HUDEP-2 (cell line): ENCODE data around the gene SEPTIN14.
"Not testable (repeated sequence)": the region's sequence is repeated elsewhere in the genome, so short reads cannot be mapped to it uniquely, and the experiment has no call there.

Experiments
- DNase-seq, 76 experiments: peaks; one replicate each; lab custom pipeline; 2025; ENCODE audit not compliant: unreplicated experiment in 76 of 76; lab: John Stamatoyannopoulos, UW

The SEPTIN14 gene

DNA sequence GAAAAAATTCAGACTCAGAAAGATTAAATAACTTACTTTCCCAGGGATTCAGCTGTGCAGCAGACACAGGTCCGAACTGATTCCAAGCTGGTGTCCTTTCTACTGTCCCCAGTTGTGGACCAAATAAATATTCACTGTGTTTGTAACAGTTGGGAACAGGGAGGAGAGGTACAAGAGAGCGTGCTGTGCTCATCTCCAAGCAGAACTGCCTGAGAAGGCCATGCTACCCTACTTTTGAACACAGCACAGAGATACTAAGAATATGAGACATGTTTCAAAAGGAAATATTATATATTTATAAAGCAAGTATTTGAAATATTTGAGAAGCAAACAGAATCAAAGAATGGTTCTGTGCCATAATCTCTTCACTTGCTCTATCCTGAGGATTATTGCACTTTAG lies at the start of gene SEPTIN14:
SEPTIN14 (minus strand) TSS at position 101 of the 400 bp plus-strand sequence. CDS start 756 bp downstream, outside the sequence.
- DNase-seq, result not testable (repeated sequence)

DNA sequence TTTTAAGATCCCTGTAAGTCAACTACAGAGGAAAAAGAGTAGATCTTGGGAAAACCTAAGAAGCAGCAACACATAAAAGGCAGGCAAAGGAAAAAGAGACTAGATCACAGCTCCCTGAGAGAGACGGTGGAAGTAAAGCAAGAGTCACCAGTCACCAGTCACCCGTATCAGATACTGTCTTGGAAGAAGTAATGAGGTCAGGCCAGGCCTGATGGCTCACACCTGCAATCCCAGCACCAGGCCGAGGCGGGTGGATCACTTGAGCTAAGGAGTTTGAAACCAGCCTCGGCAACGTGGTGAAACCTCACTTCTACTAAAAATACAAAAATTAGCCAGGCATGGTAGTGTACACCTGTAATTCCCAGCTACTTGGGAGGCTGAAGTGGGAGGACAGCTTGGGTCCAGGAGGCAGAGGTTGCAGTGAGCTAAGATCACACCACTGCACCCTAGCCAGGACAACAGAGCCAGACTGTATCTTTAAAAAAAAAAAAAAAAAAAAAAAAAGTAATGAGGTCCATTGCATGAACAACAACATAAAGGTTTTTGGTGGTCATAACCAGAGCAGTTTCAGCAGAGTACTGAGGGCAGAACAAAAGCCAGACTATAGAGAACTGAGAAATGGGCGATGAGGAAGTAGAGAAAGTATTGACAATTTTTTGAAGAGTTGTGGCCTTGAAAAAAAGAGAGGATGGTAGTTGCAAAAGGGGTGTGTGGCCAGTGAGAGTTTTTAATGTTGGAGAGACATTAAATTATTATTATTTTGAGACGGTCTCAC lies 41.6 kb upstream of the SEPTIN14 start:
- no peak for DNase-seq

DNA sequence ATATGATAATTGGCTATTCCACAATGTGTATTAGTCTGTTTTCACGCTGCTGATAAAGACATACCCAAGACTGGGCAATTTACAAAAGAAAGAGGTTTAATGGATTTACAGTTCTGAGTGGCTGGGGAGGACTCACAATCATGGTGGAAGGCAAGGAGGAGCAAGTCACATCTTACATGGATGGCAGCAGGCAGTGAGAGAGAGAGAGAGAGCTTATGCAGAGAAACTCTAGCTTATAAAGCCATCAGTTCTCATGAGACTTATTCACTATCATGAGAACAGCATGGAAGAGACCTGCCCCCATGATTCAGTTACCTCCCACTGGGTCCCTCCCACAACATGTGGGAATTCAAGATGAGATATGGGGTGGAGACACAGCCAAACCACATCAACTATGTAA lies 38.5 kb upstream of the SEPTIN14 start:
- DNase-seq, result peak in 14 of 76 experiments; percentile 1 to 44 (median 6)

DNA sequence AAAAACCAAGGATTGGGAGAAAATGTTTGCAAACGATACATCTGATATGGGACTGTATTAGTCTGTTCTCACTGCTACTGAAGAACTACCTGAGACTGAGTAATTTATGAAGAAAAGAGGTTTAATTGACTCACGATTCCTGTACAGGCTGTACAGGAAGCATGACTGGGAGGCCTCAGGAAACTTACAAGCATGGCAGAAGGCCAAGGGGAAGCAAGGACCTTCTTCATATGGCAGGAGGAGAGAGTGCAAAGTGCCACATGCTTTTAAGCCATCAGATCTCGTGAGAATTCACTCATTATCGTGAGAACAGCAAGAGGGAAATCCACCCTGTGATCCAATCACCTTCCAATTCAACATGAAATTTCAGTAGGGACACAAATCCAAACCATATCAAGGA lies 35.7 kb upstream of the SEPTIN14 start:
- no peak for DNase-seq

GRCh38 chr7:55895021-55895420 lies 32.5 kb upstream of the SEPTIN14 start:
- no peak for DNase-seq

GRCh38 chr7:55893940-55894339 lies 31.4 kb upstream of the SEPTIN14 start:
- DNase-seq, result no peak

DNA sequence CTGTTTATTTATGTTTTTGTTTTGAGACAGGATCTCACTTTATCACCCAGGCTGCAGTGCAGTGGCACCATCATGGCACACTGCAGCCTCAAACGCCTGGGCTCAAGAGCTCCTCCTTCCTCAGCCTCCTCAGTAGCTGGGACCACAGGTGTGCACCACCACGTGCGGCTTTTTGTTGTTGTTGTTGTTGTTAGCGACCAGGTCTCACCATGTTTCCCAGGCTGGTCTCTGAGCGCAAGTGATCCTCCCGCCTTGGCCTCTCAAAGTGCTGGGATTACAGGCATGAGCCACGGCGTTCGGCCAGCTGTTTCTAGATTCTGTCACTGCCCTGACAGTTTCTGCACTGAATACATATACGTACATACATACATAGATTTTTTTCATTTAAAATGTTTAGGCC lies 25.8 kb upstream of the SEPTIN14 start:
- DNase-seq, result peak in 1 of 76 experiments; percentile 1

GRCh38 chr7:55887821-55888247 lies 25.3 kb upstream of the SEPTIN14 start:
- peak in 4 of 76 experiments; percentile 1 to 20 (median 10) for DNase-seq

DNA sequence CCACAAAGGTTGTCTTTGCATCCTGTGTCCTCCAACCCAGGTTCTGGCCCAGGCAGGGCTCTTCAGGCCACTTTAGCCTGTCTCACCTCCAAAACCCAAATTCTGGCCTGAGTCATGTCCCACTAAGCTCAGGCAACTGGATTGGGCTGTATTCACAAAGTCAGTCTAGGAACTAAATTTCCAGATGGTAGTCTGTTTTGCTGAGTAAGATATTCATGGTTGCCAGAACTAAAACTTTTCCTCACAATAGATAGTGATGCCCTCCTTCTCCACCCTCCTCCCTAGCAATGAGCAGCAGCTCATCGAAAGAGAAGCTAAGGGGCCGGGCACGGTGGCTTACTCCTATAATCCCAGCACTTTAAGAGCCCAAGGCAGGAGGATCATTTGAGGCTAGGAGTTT lies 21.8 kb upstream of the SEPTIN14 start:
- no peak for DNase-seq

DNA sequence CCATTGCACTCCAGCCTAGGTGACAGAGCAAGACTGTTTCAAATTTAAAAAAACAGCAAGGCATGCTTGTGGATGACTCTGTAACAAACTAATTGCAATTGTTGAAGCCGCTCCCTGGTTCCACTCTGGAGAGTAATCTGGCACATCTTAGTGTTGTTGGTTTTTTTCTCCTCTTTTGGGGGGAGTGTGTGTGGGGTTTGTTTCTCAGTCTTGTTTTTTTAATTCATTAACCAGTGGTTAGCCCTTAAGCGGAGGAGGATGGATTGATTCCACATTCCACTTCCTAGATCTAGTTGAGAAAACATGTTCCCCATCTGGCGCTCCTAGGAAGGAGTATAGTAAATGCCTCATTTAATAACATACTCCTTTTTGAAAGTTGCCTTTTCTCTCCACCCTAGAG lies 16.1 kb upstream of the SEPTIN14 start:
- DNase-seq, result no peak

DNA sequence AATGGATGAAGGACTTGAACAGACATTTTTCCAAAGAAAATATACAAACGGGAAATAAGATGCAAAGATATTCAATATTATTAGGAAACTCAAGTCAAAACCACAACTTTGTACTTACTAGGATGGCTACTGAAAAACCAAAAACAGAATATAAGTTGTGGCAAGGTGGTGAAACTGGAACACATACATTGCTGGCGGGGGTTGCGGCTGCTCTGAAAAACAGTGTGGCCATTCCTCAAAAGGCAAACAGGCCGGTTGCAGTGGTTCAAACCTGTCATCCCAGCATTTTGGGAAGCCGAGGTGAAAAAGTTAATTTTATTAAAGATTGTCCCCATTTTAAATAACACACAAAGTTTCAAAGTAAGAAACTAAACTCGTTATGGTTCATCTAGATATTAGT lies 14.8 kb upstream of the SEPTIN14 start:
- no peak for DNase-seq

- no peak for DNase-seq
Measured at GRCh38 chr7:55873765-55874164, 11.2 kb upstream of the SEPTIN14 start.

DNA sequence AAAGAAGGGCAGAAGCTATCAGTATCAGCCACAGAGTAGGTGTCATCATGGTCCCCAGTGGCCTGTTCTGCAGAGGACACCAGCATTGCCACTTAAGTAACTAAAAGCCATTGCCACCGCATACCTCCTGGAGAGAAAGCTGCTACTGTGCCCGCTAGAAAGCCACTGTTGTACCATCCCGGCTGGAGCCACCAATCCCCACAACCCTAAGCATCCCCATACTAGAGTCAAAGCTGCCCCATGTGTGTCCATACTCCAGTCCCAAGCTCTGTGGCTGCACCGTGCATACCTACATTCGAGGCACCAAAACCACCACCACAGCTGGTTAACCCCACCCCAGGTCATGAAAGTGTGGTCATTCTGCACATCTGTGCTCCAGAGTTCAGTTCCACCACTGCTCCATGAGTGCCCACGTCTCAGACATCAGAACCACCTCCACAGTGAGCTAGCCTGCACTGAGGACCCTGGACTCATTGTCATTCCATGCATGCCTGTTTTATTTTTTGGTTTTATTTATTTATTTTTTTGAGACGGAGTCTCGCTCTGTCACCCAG lies 9.5 kb upstream of the SEPTIN14 start:
- DNase-seq, result no peak

DNA sequence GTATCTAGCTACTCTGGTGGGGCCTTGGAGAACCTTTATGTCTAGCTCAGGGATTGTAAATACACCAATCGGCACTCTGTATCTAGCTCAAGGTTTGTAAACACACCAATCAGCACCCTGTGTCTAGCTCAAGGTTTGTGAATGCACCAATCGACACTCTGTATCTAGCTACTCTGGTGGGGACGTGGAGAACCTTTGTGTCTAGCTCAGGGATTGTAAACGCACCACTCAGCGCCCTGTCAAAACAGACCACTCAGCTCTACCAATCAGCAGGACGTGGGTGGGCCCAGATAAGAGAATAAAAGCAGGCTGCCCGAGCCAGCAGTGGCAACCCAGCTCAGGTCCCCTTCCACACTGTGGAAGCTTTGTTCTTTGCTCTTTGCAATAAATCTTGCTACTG lies 6.4 kb upstream of the SEPTIN14 start:
- not testable (repeated sequence) for DNase-seq

DNA sequence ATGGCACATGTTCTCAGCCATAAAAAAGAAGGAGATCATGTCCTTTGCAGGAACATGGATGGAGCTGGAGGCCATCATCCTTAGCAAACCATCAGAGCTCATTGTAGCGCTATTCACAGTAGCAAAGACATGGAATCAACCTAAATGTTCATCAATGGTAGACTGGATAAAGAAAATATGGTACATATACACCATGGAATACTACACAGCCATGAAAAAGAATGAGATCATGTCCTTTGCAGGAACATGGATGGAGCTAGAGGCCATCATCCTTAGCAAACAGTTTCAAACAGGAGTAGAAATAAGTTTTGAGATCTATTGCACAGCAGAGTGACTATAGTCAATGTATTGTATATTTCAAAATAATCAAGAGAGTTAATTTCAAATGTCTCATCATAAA lies 17.4 kb downstream of the SEPTIN14 start:
- DNase-seq, result not testable (repeated sequence)

- no peak for DNase-seq
Measured at GRCh38 chr7:55838595-55838994, 24.0 kb downstream of the SEPTIN14 start.

DNA sequence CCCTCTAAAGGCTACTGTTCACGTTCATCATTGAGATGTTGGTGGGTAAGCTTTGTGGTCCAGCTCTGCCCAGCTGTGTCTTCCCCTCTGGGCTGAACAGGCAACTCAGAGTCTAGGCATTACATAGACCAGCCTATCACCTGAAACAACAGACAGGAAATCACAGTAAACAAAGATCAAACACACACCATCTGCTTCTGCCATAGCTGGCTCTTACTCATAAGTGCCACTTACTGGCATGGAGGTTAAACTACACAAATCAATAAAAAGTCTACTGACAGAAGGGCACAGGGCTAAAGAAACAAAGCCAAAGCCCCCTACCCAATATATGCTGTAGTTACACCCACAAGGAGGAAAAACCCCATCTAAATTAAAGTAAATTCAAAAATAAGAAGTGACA lies 35.0 kb downstream of the SEPTIN14 start:
- no peak for DNase-seq

DNA sequence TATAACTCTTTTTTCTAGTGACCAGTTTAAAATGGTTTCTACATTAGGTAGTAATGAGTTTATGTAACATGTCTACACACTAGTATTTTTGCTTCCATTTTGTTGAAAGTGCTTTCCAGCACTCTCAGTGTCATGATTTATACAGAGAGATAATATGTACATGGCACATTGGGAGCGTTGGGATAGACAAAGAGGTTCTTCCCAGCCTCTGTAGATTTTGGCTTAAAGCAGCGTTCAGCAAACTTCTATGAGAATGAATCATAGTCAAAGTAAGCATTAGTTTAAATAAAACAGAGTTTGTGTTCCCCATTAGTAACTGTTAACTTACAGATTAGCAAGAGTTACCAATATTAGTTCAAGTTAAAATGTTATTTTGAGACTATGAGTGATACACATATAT lies 43.9 kb downstream of the SEPTIN14 start:
- no peak for DNase-seq

DNA sequence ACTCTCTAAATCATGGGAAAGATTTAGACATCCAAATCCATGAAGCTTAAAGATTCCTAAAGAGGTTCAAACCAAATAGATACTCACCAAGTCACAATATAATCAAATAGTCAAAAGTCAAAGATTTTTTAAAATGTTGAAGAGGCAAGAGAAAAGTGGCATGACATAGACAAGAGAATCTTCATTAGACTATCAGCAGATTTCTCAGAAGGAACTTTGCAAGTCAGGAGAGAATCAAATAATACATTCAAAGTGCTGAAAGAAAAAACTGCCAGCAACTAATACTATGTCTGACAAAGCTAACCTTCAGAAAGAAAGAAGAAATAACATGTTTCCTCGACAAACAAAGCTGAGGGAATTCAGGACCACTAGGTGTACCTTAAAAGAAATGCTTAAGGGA lies 65.3 kb downstream of the SEPTIN14 start:
- not testable (repeated sequence) for DNase-seq

DNA sequence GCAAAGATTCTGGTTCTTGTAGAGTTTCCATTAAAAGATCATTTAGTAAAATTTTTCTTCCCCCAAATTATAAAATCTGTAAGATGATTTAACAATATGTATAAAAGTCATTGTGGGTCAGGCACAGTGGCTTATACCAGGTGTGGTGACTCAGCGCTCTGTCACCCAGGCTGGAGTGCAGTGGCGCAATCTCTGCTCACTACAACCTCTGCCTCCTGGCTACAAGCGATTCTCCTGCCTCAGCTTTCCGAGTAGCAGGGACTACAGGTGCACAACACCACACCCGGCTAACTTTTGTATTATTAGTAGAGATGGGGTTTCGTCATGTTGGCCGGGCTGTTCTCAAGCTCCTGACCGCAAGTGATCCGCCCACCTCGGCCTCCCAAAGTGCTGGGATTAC lies 68.0 kb downstream of the SEPTIN14 start:
- DNase-seq, result no peak

DNA sequence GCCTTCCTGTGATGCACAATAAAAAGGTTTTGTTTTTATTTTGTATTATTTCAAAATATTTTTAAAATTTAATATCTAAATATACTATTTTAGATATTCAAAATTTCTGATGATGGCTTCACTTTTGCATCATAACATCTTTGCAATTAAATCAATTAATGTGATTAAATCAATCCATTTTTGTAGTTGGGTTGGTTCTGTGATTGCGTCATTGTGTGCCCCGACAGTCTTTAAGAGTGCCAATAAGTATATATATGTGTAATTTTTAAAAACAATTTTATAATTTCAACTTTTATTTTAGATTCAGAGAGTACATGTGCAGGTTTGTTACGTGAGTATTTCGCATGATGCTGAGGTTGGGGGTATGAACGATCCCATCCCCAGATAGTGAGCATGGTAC lies 70.5 kb downstream of the SEPTIN14 start:
- DNase-seq, result no peak

DNA sequence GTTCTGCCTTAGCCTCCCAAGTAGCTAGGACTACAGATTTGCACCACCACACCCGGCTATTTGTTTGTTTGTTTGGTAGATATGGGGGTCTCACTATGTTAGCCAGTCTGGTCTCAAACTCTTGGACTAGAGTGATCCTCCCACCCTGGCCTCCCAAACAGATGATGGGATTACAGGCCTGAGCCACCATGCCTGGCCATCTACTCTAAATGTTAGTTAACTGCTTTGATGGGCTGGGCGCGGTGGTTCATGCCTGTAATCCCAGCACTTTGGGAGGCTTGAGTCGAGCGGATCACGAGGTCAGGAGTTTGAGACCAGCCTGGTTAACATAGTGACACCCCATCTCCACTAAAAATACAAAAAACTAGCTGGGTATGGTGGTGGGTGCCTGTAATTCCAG lies 74.8 kb downstream of the SEPTIN14 start:
- no peak for DNase-seq
